Measurements from ENCODE around the gene PDILT.
"Not testable (repeated sequence)": the region's sequence is repeated elsewhere in the genome, so short reads cannot be mapped to it uniquely, and the experiment has no call there.

GRCh38 chr16:20427401-20427797, 22.9 kb upstream of the PDILT start:
- TF ChIP-seq ZNF138 (tag by site-specific recombination; IDR thresholded peaks at IDR 0.05; ENCODE audit: borderline replicate concordance); ZBTB21 (tag by site-specific recombination; IDR thresholded peaks at IDR 0.05); ZNF121 (tag by site-specific recombination; IDR thresholded peaks at IDR 0.05); CTCF (tag by site-specific recombination; IDR thresholded peaks at IDR 0.05); ZNF624 (tag by site-specific recombination; IDR thresholded peaks at IDR 0.05): not testable (repeated sequence)

All from HEK293 (cell line).